Measurements from ENCODE around the gene COX6A1. TPM values are rescaled to one million over a fixed set of nuclear protein-coding genes. Genes with fewer than 3 reads are reported as not detected.

COX6A1 gene
- total and polyA plus RNA-seq, 3 donors from 2014 or later: 485 to 563 (median 549) TPM

DNA sequence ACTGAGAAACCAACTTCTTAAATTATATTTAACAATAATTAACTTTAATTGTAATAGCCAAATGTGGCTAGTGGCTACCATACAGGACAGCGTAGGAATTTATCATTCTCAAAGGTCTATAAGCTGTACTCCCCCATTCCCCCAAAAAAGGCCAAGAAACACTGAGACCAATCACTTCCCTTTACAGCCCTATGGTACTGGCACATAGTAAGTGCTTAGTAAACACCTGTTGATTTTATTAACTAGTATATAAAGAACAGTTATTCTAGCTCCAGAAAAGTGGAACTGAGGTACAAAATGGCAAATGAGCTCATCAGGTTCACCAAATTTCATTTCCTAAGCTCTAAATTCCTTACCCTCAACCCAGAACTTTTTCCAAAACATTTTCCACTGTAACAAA, 37.7 kb downstream of the COX6A1 start:
- TF ChIP-seq POLR2A (IDR thresholded peaks at IDR 0.05): no peak
- TF ChIP-seq, protein P1, sequence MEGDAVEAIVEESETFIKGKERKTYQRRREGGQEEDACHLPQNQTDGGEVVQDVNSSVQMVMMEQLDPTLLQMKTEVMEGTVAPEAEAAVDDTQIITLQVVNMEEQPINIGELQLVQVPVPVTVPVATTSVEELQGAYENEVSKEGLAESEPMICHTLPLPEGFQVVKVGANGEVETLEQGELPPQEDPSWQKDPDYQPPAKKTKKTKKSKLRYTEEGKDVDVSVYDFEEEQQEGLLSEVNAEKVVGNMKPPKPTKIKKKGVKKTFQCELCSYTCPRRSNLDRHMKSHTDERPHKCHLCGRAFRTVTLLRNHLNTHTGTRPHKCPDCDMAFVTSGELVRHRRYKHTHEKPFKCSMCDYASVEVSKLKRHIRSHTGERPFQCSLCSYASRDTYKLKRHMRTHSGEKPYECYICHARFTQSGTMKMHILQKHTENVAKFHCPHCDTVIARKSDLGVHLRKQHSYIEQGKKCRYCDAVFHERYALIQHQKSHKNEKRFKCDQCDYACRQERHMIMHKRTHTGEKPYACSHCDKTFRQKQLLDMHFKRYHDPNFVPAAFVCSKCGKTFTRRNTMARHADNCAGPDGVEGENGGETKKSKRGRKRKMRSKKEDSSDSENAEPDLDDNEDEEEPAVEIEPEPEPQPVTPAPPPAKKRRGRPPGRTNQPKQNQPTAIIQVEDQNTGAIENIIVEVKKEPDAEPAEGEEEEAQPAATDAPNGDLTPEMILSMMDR (IDR thresholded peaks at IDR 0.05): no peak
- Histone ChIP-seq H3K9me3 (no peaks in the 10 kb centered on the region), H3K4me3 (no peak overlapping the region), H3K36me3 (ENCODE audit: low read depth, missing control alignments) (no peaks in the 10 kb centered on the region), H3K27ac (no peak overlapping the region), H3K27me3 (no peaks in the 10 kb centered on the region), H3K4me1 (peaks cover 14% of the 10 kb centered on the region)
- intact Hi-C loops (cut with DNase I; ENCODE audit: low total_unique reads): no loop called here
- DNase-seq: no peak
- 56 to 70% methylated on average over 1 of the region's 1 CpG for WGBS, 2 donors

DNA sequence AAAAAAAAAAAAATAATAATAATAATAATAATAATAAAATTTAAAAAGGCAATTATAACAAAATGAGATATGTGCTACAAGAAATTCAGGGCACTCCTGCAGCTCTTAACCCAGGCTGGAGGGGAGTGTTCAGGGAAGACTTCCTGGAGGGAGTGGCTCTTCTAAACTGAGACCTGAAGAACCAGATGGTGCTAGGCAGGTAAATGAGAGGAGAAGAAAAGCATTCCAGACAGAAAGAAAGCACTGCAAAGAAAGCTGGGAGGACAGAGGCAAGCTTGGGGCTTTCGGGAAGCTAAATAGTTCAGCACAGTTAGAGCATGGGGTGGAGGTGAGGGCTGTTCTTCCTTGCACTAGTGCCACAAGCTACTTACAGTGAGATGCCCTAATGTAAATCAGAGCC, 41.5 kb downstream of the COX6A1 start:
- no peaks in the 10 kb centered on the region for H3K9me3 ChIP-seq
- H3K4me3 ChIP-seq: no peak overlapping the region
- H3K27ac ChIP-seq: no peak overlapping the region
- TF ChIP-seq, protein P1 (IDR thresholded peaks at IDR 0.05): no peak
- TF ChIP-seq POLR2A (IDR thresholded peaks at IDR 0.05): no peak
- H3K36me3 ChIP-seq (ENCODE audit: low read depth, missing control alignments): no peaks in the 10 kb centered on the region
- H3K4me1 ChIP-seq: peaks cover 14% of the 10 kb centered on the region
- intact Hi-C loops (cut with DNase I; ENCODE audit: low total_unique reads): no loop called here
- DNase-seq: no peak
- 62 to 78% methylated on average over 1 of the region's 1 CpG for WGBS, 2 donors
- H3K27me3 ChIP-seq: no peaks in the 10 kb centered on the region

DNA sequence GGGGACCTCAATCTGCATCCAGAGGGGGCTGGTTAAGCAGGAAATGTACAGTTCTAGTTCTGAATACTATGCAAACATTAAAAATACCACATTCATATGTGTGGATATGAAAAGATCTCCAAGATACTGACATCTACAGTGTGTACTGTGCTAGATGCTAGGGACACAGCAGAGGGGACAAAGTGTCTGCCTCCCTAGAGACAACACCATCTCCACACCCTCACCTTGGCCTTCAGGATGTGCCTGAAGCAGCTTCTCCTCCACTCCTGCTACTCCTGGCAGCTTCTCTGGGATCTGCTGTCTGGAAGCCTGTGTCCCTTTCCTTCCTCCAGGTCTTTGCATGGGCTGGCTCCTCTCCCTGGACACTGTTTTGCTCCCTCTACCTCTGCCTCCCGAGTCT, 42.3 kb downstream of the COX6A1 start:
- TF ChIP-seq, protein P1 (IDR thresholded peaks at IDR 0.05): no peak
- TF ChIP-seq POLR2A (IDR thresholded peaks at IDR 0.05): no peak
- no peaks in the 10 kb centered on the region for H3K27me3 ChIP-seq
- H3K4me3 ChIP-seq: no peak overlapping the region
- 27 to 47% methylated on average over 1 of the region's 1 CpG for WGBS, 2 donors
- no peaks in the 10 kb centered on the region for H3K9me3 ChIP-seq
- H3K36me3 ChIP-seq (ENCODE audit: low read depth, missing control alignments): no peaks in the 10 kb centered on the region
- no peak for DNase-seq
- H3K27ac ChIP-seq: no peak overlapping the region
- peaks cover 9% of the 10 kb centered on the region for H3K4me1 ChIP-seq
- intact Hi-C loops (cut with DNase I; ENCODE audit: low total_unique reads): no loop called here

DNA sequence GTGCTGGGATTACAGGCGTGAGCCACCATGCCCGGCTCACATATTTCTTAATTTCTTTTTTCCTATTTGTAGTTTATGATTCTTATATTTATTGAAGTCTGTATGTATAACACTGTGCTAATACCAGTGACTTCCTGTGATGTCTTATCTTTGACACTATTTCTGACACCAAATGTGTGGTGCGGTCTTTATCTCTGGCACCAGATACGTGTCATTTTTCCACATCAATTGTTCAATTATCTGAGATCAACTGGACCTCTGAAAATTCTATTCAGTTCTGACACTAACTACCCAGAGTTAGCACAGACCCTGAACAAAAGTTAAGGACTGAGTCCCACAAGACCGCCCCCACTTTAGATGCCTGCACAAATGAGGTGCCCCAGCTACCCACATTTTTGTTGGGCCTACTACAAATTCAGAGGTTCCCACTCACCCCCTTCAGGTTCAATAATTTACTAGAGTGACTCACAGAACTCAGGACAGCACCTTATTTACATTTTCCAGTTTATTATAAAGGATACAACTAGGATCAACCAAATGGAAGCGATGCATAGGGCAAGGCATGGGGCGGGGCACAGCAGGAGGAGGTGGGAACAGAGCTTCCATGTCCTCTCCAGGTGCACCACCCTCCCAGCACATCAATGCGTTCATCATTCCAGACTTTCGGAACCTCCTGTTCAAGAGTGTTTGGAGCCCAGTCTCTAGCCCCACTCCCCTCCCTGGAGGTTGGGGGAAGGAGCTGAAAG, 43.3 kb downstream of the COX6A1 start:
- peaks cover 7% of the 10 kb centered on the region for H3K4me1 ChIP-seq
- no peaks in the 10 kb centered on the region for H3K36me3 ChIP-seq (ENCODE audit: low read depth, missing control alignments)
- 92 to 95% methylated on average over 9 of the region's 9 CpGs for WGBS, 2 donors
- no peak overlapping the region for H3K4me3 ChIP-seq
- H3K27me3 ChIP-seq: no peaks in the 10 kb centered on the region
- intact Hi-C loops (cut with DNase I; ENCODE audit: low total_unique reads): no loop called here
- H3K9me3 ChIP-seq: no peaks in the 10 kb centered on the region
- no peak for TF ChIP-seq POLR2A (IDR thresholded peaks at IDR 0.05)
- TF ChIP-seq, protein P1 (IDR thresholded peaks at IDR 0.05): no peak
- no peak overlapping the region for H3K27ac ChIP-seq
- DNase-seq: no peak

DNA sequence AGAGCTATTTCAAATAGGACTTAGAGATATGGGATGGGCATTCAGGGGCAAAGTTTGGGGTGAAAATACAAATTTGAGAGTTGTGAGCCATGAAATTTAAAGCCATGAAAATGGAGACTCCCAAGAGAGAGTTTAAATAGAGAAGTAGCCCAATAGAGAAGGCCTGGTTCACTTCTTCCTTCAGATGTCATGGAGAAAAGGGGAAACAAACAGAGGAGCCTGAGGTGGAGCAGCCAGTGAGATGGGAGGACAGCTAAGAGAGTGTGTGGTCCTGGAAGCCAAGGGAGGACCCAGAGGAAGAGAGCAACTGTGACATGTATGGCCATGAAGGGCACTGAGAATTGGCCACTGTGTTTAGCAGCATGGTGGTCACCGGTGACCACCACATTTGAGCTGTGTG, 45.7 kb downstream of the COX6A1 start:
- no peaks in the 10 kb centered on the region for H3K27me3 ChIP-seq
- no peaks in the 10 kb centered on the region for H3K36me3 ChIP-seq (ENCODE audit: low read depth, missing control alignments)
- H3K27ac ChIP-seq: no peak overlapping the region
- intact Hi-C loops (cut with DNase I; ENCODE audit: low total_unique reads): no loop called here
- DNase-seq: no peak
- H3K4me1 ChIP-seq: peaks cover 19% of the 10 kb centered on the region
- WGBS, 2 donors: 40 to 50% methylated on average over 1 of the region's 1 CpG
- TF ChIP-seq POLR2A (IDR thresholded peaks at IDR 0.05): no peak
- TF ChIP-seq, protein P1 (IDR thresholded peaks at IDR 0.05): no peak
- no peak overlapping the region for H3K4me3 ChIP-seq
- H3K9me3 ChIP-seq: no peaks in the 10 kb centered on the region

Measured in testis (tissue), 3 donors.